GM21737 (cell line): ENCODE data around the gene CACNA2D4.

Experiments used
- ATAC-seq: cut with Tn5 transposase; IDR thresholded peaks from one replicate; pipeline ENCODE4 v1.9.1; 2021; ENCODE audit warnings: mild to moderate bottlenecking, moderate library complexity; ENCODE audit not compliant: unreplicated experiment

CACNA2D4 gene

DNA sequence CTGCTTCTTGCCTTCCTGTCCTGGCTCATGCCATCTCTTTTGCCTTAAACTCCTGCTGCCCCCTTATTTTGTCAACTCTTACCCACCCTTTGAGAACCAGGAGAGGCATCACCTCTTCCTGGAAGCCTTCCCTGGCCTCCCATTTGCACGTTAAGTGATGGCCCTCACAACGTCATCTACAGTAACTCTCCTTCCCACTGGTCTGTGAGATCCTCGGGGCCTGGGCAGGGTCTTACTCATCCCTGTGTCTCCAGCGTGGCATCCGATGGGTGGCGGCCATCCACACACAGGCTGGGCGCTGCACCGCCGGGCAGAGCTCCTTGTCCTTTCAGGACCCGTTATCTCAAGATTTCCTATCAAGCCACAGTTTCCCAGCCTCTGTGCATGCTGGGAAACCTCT lies 16.8 kb upstream of the CACNA2D4 start:
- ATAC-seq: no peak

DNA sequence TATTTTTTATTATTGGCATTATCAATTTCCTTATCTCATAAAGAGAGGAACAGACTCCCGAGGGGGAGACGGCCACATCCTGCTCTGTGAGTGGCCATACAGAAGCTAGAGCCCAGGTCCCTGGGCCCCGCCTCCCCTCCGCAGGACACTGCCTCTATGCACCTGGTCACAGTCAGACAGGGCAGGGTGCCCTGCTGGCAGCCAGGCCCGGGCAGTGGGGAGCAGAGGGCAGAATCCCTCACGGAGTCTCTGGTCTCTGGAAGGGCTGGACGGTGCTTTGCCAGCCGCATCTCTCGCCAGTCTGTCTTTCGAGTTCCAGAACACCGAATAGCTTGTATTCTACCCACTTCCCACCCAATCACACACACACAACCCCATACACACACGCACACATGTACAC lies 16.4 kb upstream of the CACNA2D4 start:
- ATAC-seq: no peak

DNA sequence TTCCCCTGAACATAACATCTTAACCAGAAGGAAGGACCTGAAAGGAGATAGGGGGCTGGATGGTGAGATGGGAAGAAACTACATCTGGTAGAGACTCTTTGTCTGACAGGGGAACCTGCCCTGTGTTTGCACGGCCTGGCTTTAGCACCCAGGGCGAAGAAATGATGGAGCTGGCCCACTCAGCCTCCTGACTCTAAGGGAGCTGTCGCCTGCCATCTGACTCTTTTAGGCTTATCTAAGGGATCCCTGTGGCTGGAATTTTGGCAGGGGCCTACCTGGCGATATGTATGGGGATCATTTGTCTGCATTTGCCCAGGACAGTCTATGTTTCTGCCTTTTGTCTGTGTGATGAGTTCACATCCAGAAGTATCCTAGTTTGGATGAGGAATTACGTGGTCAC lies 15.6 kb upstream of the CACNA2D4 start:
- ATAC-seq: no peak

GRCh38 chr12:1933342-1934051 lies 15.0 kb upstream of the CACNA2D4 start:
- ATAC-seq: no peak

GRCh38 chr12:1932264-1932777 lies 13.9 kb upstream of the CACNA2D4 start:
- no peak for ATAC-seq

- no peak for ATAC-seq
Measured at GRCh38 chr12:1931642-1932041, 13.2 kb upstream of the CACNA2D4 start.

DNA sequence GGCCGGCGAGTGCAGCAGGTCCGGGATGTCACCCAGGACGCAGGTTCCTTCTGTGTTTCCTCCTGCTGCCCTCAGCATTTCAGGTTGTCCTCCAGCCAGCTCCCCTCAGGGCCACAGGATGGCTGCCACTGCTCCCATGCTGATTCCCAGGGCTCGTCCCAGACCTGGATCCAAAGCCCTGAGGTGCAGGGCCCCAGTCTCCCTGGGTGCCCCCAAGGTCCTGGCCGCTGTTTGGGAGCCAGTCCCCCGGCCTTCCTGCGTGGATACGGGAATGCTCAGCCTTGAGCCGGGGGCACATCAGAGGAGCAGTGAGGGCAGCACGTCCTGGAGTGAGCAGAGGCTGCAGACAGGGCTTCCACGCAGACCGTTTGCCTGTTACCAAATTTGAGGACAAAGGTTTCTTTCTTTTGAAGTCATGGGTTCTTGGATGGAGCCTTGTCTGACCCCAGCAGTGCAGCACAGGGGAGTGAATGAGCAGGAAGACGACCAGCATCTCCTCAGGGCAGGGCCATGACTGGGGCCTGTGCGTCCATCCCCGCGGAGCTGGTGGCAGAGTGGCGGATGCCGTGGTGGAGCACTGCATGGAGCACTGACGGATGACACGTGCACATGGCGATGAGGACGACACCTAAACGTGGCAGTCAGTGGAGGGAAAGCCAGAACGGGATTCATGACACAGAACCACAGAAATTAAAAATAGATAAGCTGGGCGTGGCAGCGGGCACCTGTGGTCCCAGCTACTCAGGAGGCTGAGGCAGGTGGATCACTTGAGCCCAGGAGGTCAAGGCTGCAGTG lies 12.5 kb upstream of the CACNA2D4 start:
- no peak for ATAC-seq

- no peak for ATAC-seq
Measured at GRCh38 chr12:1929985-1930802, 11.7 kb upstream of the CACNA2D4 start.

GRCh38 chr12:1929241-1929984 lies 11.0 kb upstream of the CACNA2D4 start:
- no peak for ATAC-seq

- ATAC-seq: no peak
Measured at GRCh38 chr12:1928439-1929121, 10.1 kb upstream of the CACNA2D4 start.

DNA sequence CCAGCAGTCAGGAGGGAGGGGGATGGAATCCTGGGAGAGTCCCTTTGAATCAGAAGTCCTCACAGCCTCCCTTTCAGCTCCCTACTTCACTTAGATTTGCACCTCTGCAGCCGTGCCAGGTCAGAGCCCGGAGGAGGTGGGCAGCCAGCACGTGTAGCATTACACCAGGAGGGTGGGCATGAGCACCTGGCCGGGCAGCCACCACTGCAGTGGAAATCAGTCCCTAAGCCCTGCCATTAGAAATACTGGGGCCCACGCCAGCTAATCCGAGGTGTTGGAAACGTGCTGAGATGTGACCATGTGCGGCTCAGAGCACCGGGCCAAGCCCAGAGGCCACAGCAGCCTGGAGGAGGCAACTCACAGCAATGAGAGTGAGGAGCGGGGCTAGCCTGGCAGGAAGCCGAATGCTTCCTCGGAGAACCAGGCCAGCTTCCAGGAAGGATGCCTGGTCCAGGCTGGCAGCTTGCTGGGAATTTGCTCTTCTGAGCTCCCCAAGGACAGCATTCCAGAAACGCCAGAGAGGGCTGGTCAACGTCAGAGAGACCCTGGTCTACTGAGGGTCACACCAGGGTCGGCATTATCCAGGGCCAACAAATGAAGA lies 9.4 kb upstream of the CACNA2D4 start:
- ATAC-seq: no peak

DNA sequence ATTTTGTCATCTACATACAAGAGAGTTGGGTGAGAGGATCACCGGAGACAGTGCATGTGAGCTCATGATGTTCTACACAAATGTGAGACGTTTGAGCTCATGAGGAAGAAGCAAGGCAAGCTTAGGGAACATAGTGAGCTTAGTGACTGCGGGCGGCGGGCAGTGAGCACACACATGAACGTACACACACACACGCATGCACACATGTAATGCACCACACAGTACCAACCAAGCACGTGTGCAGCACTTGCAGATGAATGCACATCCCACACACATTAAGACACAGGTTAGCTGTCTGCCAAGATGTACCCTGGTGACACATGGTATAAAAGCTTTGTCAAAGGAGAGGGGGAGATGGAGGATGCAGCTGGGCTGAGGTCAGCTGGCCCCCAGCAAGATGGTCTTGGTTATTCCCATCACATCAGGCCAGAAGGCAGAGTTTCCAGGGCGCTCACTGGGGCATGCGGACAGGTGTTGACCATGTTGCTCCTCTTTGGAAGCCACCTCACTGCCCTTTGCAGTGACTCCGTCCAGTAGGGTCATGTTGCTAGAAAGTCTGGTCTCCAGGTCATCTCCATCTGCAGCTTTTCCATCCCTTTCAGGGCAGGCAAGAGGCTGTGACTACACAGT lies 8.7 kb upstream of the CACNA2D4 start:
- no peak for ATAC-seq

- no peak for ATAC-seq
Measured at GRCh38 chr12:1926251-1926657, 7.8 kb upstream of the CACNA2D4 start.

GRCh38 chr12:1925684-1926006 lies 7.2 kb upstream of the CACNA2D4 start:
- no peak for ATAC-seq

DNA sequence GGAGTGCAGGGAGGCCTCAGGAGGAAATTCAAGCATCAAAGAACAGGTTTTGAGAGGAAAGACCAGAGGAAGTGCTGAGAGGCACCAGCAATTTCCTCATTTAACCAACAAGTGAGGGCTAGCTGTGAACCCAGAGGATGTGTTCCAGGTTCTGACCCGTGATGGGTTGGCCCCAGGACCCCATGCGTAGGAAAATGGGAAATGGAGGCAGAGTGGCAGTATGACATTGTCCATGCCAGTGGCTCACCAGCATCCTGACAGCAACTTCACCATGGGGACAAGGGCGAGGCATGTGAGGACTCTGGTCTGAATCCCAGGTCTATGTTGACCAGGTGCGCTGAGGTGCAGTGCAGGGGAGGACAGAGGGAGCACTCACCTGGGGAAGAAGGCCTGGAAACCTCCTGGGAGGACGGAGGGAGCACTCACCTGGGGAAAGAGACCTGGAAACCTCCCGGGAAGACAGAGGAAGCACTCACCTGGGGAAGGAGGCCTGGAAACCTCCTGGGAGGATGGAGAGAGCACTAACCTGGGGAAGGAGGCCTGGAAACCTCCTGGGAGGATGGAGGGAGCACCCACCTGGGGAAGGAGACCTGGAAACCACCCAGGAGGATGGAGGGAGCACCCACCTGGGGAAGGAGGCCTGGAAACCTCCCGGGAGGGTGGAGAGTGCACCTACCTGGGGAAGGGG lies 6.7 kb upstream of the CACNA2D4 start:
- ATAC-seq: no peak

DNA sequence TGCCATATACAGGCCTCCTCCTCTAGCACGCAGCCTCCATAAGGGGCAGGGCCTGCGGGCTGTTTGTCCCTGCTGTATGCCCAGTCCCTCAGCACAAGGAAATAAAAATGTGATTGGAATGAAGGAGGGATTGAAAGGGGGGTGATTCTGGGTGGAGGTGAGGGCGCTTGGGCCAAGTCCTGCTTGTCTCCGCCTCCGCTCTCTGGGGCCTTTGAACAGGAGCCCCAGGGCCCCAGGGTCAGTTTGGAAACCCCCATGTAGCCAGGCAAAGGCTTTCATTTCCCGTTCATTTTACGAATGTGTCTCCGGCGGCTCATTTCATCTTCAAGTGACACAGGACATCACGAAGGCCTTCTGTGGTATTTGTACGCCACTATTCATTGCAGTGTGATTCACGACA lies 4.5 kb upstream of the CACNA2D4 start:
- ATAC-seq: no peak

- no peak for ATAC-seq
Measured at GRCh38 chr12:1922075-1922709, 3.7 kb upstream of the CACNA2D4 start.

- no peak for ATAC-seq
Measured at GRCh38 chr12:1920971-1921370, 2.5 kb upstream of the CACNA2D4 start.
